Caco-2 (cell line): ENCODE results near the gene TP63. TPM values are rescaled to one million over a fixed set of nuclear protein-coding genes. Genes with fewer than 3 reads are reported as not detected.

Experiments used
- BruUV-seq: library from RNA; stranded (reverse); fragments of 400-500 nt; replicated peaks from 2 replicates; lab custom pipeline; 2021; lab: Mats Ljungman, UMichigan
- CTCF ChIA-PET: fragments of 300-600 bp; sonication (Branson Sonifier 250); formaldehyde crosslinking; loops from one replicate; lab custom pipeline; 2022; ENCODE audit warnings: antibody characterized with exemption; lab: Charles Lee
- POLR2A ChIA-PET: fragments of 300-600 bp; sonication (Branson Sonifier 250); formaldehyde crosslinking; loops from one replicate; lab custom pipeline; 2022; ENCODE audit warnings: antibody characterized with exemption; lab: Charles Lee
- DNase-seq, 2 experiments: peaks; one replicate each; pipeline versions ENCODE4 v3.0.0 to v3.0.0-alpha.2; 2020 to 2022
- H3K27me3 ChIP-seq: replicated peaks from 2 replicates; pipeline ENCODE4 v1.6.0; 2011; ENCODE audit warnings: low read length; ENCODE audit not compliant: control insufficient read depth, insufficient read depth
- H3K36me3 ChIP-seq: 2 replicates; pipeline ENCODE4 v1.5.1; 2011; ENCODE audit warnings: low read length; ENCODE audit not compliant: control insufficient read depth, insufficient read depth
- H3K4me1 ChIP-seq: fragments of 250-450 bp; sonication (Bioruptor Pico); 2 replicates; pipeline ENCODE4 v1.5.1; 2020; ENCODE audit warnings: mild to moderate bottlenecking
- H3K4me3 ChIP-seq: 2 replicates; pipeline ENCODE4 v1.5.1; 2011; ENCODE audit warnings: low read depth, mild to moderate bottlenecking, control low read depth, low read length
- H3K9me3 ChIP-seq: fragments of 250-450 bp; sonication (Bioruptor Pico); 2 replicates; pipeline ENCODE4 v1.5.1; 2020; ENCODE audit warnings: mild to moderate bottlenecking, moderate library complexity
- H3K27ac Mint-ChIP-seq: one replicate; pipeline ENCODE4 v1.8.0; 2022; ENCODE audit warnings: mixed read lengths; ENCODE audit not compliant: unreplicated experiment
- H3K27me3 Mint-ChIP-seq: one replicate; pipeline ENCODE4 v1.8.0; 2022; ENCODE audit warnings: mixed read lengths; ENCODE audit not compliant: insufficient read depth, unreplicated experiment
- H3K36me3 Mint-ChIP-seq: one replicate; pipeline ENCODE4 v1.8.0; 2022; ENCODE audit warnings: mild to moderate bottlenecking, mixed read lengths; ENCODE audit not compliant: insufficient read depth, unreplicated experiment
- H3K4me1 Mint-ChIP-seq: one replicate; pipeline ENCODE4 v1.8.0; 2022; ENCODE audit warnings: low read depth, mixed read lengths; ENCODE audit not compliant: unreplicated experiment
- H3K4me3 Mint-ChIP-seq: one replicate; pipeline ENCODE4 v1.8.0; 2022; ENCODE audit warnings: mild to moderate bottlenecking, moderate library complexity, mixed read lengths; ENCODE audit not compliant: unreplicated experiment
- H3K9me3 Mint-ChIP-seq: one replicate; pipeline ENCODE4 v1.8.0; 2022; ENCODE audit warnings: mixed read lengths; ENCODE audit not compliant: unreplicated experiment
- CTCF ChIP-seq, 2 experiments: fragments of 200-600 bp in 1 of 2; IDR thresholded peaks; 1 replicate in 1 of 2; 2 replicates in 1 of 2; pipeline versions ENCODE4 v1.5.1 to v1.8.0; 2011 to 2022; ENCODE audit warnings: antibody characterized with exemption in 1 of 2, control low read depth in 1 of 2, inconsistent platforms in 1 of 2, low read depth in 1 of 2, low read length in 1 of 2, mild to moderate bottlenecking in 1 of 2, moderate library complexity in 1 of 2; ENCODE audit not compliant: insufficient read depth in 1 of 2, severe bottlenecking in 1 of 2, unreplicated experiment in 1 of 2
- intact Hi-C: fragments of 100-400 bp; cut with micrococcal nuclease; formaldehyde crosslinking; loops from one replicate; pipeline ENCODE4 v1.10.0; 2022; ENCODE audit not compliant: unreplicated experiment
- total RNA-seq: library from RNA; stranded (reverse); gene quantifications from 2 replicates; pipeline ENCODE4 v1.2.3, GENCODE V29; 2022

TP63 gene
- total RNA-seq, 1 experiment from 2014 or later: 1.2 TPM

- no TSS peak for BruUV-seq
- ChIA-PET POLR2A (no interaction called here), CTCF (interaction anchor here (1.0 kb wide), 1 partner anchor 65 kb away, joined by 3 read pairs; no protein-coding TSS in a partner anchor)
- no peak for DNase-seq
- H3K27ac Mint-ChIP-seq: peak overlapping the region; percentile 87
- Histone ChIP-seq H3K36me3 (no peaks in the 10 kb centered on the region), H3K9me3 (no peaks in the 10 kb centered on the region), H3K4me1 (peaks cover 23% of the 10 kb centered on the region), H3K27me3 (no peaks in the 10 kb centered on the region), H3K4me3 (no peak overlapping the region)
- no peaks in the 10 kb centered on the region for H3K9me3 Mint-ChIP-seq
- no peak overlapping the region for H3K4me3 Mint-ChIP-seq
- no peaks in the 10 kb centered on the region for H3K27me3 Mint-ChIP-seq
- no peaks in the 10 kb centered on the region for H3K36me3 Mint-ChIP-seq
- intact Hi-C loops: loop anchor here (2.0 kb wide), 1 partner anchor 35 kb away; no protein-coding TSS in a partner anchor
- H3K4me1 Mint-ChIP-seq: peaks cover 17% of the 10 kb centered on the region
- TF ChIP-seq CTCF (IDR thresholded peaks at IDR 0.05; ENCODE audit: insufficient read depth in 1 of 2, low read depth in 1 of 2, low read length in 1 of 2, severe bottlenecking in 1 of 2, unreplicated experiment in 1 of 2): no peak
These were observed 140.8 kb downstream of the TP63 start for GRCh38 chr3:189771842-189772450.

- intact Hi-C loops: loop anchor here (2.0 kb wide), 1 partner anchor 34 kb away; no protein-coding TSS in a partner anchor
- H3K4me1 Mint-ChIP-seq: peaks cover 17% of the 10 kb centered on the region
- no peak for TF ChIP-seq CTCF (IDR thresholded peaks at IDR 0.05; ENCODE audit: insufficient read depth in 1 of 2, low read depth in 1 of 2, low read length in 1 of 2, severe bottlenecking in 1 of 2, unreplicated experiment in 1 of 2)
- DNase-seq: peak; percentile 22 to 34
- Histone ChIP-seq H3K4me3 (0 out of 2 replicates have a peak overlapping the region, but pooled peaks have one; percentile 2), H3K9me3 (no peaks in the 10 kb centered on the region), H3K27me3 (no peaks in the 10 kb centered on the region), H3K4me1 (peaks cover 22% of the 10 kb centered on the region), H3K36me3 (no peaks in the 10 kb centered on the region)
- peak overlapping the region; percentile 87 for H3K27ac Mint-ChIP-seq
- BruUV-seq: no TSS peak
- H3K27me3 Mint-ChIP-seq: no peaks in the 10 kb centered on the region
- H3K9me3 Mint-ChIP-seq: no peaks in the 10 kb centered on the region
- POLR2A ChIA-PET: no interaction called here
- peak overlapping the region; percentile 72 for H3K4me3 Mint-ChIP-seq
- no peaks in the 10 kb centered on the region for H3K36me3 Mint-ChIP-seq
- CTCF ChIA-PET: interaction anchor here (1.0 kb wide), 1 partner anchor 66 kb away, joined by 3 read pairs; no protein-coding TSS in a partner anchor
These were observed 141.4 kb downstream of the TP63 start for GRCh38 chr3:189772584-189772983.

- CTCF ChIA-PET: interaction anchor here (1.0 kb wide), 1 partner anchor 66 kb away, joined by 3 read pairs; no protein-coding TSS in a partner anchor
These were observed 141.9 kb downstream of the TP63 start for GRCh38 chr3:189773056-189773455.

More at GRCh38 chr3:189773056-189773455, 141.9 kb downstream of the TP63 start:
- Mint-ChIP-seq H3K27me3 (no peaks in the 10 kb centered on the region), H3K4me3 (peak overlapping the region; percentile 72), H3K9me3 (no peaks in the 10 kb centered on the region), H3K36me3 (no peaks in the 10 kb centered on the region), H3K4me1 (peaks cover 17% of the 10 kb centered on the region), H3K27ac (peak overlapping the region; percentile 87)
- Histone ChIP-seq H3K4me3 (no peak overlapping the region), H3K4me1 (peaks cover 22% of the 10 kb centered on the region), H3K9me3 (no peaks in the 10 kb centered on the region), H3K27me3 (no peaks in the 10 kb centered on the region), H3K36me3 (no peaks in the 10 kb centered on the region)
- no TSS peak for BruUV-seq
- TF ChIP-seq CTCF (IDR thresholded peaks at IDR 0.05; ENCODE audit: insufficient read depth in 1 of 2, low read depth in 1 of 2, low read length in 1 of 2, severe bottlenecking in 1 of 2, unreplicated experiment in 1 of 2): no peak
- POLR2A ChIA-PET: no interaction called here
- intact Hi-C loops: loop anchor here (1.0 to 2.0 kb wide), 2 partner anchors 17 to 34 kb away; no protein-coding TSS in a partner anchor
- peak in 1 of 2 experiments; percentile 45 for DNase-seq
